Measurements from ENCODE around the gene L3MBTL4. TPM values are rescaled to one million over a fixed set of nuclear protein-coding genes. Genes with fewer than 3 reads are reported as not detected.

Gene L3MBTL4
- total and polyA plus RNA-seq, 7 donors, result 1.2 to 5.7 (median 3.4) TPM

- H3K27ac ChIP-seq, result no peak overlapping the region
- H3K9me3 ChIP-seq, result no peaks in the 10 kb centered on the region
- no peaks in the 10 kb centered on the region for H3K27me3 ChIP-seq
- intact Hi-C loops (cut with DNase I), result no loop called here
- DNase-seq, result no peak
- no peaks in the 10 kb centered on the region for H3K36me3 ChIP-seq
- TF ChIP-seq EP300 (IDR thresholded peaks at IDR 0.05), result no peak
- TF ChIP-seq POLR2A (IDR thresholded peaks at IDR 0.05), result no peak
- TF ChIP-seq, protein P1, sequence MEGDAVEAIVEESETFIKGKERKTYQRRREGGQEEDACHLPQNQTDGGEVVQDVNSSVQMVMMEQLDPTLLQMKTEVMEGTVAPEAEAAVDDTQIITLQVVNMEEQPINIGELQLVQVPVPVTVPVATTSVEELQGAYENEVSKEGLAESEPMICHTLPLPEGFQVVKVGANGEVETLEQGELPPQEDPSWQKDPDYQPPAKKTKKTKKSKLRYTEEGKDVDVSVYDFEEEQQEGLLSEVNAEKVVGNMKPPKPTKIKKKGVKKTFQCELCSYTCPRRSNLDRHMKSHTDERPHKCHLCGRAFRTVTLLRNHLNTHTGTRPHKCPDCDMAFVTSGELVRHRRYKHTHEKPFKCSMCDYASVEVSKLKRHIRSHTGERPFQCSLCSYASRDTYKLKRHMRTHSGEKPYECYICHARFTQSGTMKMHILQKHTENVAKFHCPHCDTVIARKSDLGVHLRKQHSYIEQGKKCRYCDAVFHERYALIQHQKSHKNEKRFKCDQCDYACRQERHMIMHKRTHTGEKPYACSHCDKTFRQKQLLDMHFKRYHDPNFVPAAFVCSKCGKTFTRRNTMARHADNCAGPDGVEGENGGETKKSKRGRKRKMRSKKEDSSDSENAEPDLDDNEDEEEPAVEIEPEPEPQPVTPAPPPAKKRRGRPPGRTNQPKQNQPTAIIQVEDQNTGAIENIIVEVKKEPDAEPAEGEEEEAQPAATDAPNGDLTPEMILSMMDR (IDR thresholded peaks at IDR 0.05), result no peak
- no peak for TF ChIP-seq POLR2AphosphoS5 (IDR thresholded peaks at IDR 0.05)
- H3K4me1 ChIP-seq, result peaks cover 0 to 3% (median 0%) of the 10 kb centered on the region in 4 donors
- H3K4me3 ChIP-seq, result no peak overlapping the region
Observed at GRCh38 chr18:6352275-6352674, 62.4 kb downstream of the L3MBTL4 start.

- Histone ChIP-seq H3K27ac (no peak overlapping the region), H3K9me3 (peaks cover 0 to 13% (median 8%) of the 10 kb centered on the region in 4 donors), H3K36me3 (no peaks in the 10 kb centered on the region), H3K4me3 (no peak overlapping the region), H3K4me1 (no peaks in the 10 kb centered on the region), H3K27me3 (no peaks in the 10 kb centered on the region)
- intact Hi-C loops (cut with DNase I), result no loop called here
- no peak for DNase-seq
- TF ChIP-seq POLR2A (IDR thresholded peaks at IDR 0.05) (no peak), EP300 (IDR thresholded peaks at IDR 0.05) (no peak)
- TF ChIP-seq, protein P1 (IDR thresholded peaks at IDR 0.05), result no peak
- 88 to 89% methylated on average over 2 of the region's 2 CpGs for WGBS, 2 donors
Observed at GRCh38 chr18:6342990-6343389, 71.7 kb downstream of the L3MBTL4 start.

- Histone ChIP-seq H3K4me3 (no peak overlapping the region), H3K9me3 (peaks cover 0 to 13% (median 8%) of the 10 kb centered on the region in 4 donors), H3K27me3 (no peaks in the 10 kb centered on the region), H3K4me1 (no peaks in the 10 kb centered on the region), H3K27ac (no peak overlapping the region), H3K36me3 (no peaks in the 10 kb centered on the region)
- TF ChIP-seq, protein P1 (IDR thresholded peaks at IDR 0.05), result no peak
- no peak for TF ChIP-seq POLR2A (IDR thresholded peaks at IDR 0.05)
- no peak for TF ChIP-seq EP300 (IDR thresholded peaks at IDR 0.05)
- no peak for TF ChIP-seq POLR2AphosphoS5 (IDR thresholded peaks at IDR 0.05)
- intact Hi-C loops (cut with DNase I), result no loop called here
- no peak for DNase-seq
Observed at GRCh38 chr18:6341709-6342108, 73.0 kb downstream of the L3MBTL4 start.

DNA sequence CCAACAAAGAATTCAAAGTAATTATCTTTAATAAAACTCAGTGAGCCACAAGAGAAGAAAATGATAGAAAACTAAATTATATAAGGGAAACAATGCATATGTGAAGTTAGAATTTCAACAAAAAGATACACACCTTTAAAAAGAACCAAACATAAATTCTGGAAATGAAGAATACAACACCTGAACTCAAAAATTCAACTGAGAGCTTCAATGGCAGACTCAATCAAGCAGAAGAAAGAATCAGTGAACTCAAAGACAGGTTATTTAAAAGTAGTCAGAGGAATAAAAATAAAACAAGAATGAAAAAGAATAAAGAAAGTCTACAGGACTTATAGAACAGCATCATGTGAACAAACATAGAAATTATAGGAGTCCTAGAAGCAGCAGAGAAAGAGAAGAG is 73.4 kb downstream of the L3MBTL4 start:
- DNase-seq, result no peak
- intact Hi-C loops (cut with DNase I), result no loop called here
- H3K9me3 ChIP-seq, result peaks cover 0 to 13% (median 8%) of the 10 kb centered on the region in 4 donors
- H3K4me3 ChIP-seq, result no peak overlapping the region
- no peaks in the 10 kb centered on the region for H3K36me3 ChIP-seq
- TF ChIP-seq POLR2A (IDR thresholded peaks at IDR 0.05) (no peak), POLR2AphosphoS5 (IDR thresholded peaks at IDR 0.05) (no peak), EP300 (IDR thresholded peaks at IDR 0.05) (no peak)
- TF ChIP-seq, protein P1 (IDR thresholded peaks at IDR 0.05), result no peak
- H3K27me3 ChIP-seq, result no peaks in the 10 kb centered on the region
- no peak overlapping the region for H3K27ac ChIP-seq
- no peaks in the 10 kb centered on the region for H3K4me1 ChIP-seq

- WGBS, 2 donors, result 88 to 94% methylated on average over 1 of the region's 1 CpG
- no peak for DNase-seq
- intact Hi-C loops (cut with DNase I), result no loop called here
- H3K4me3 ChIP-seq, result no peak overlapping the region
- H3K27ac ChIP-seq, result no peak overlapping the region
- peaks cover 0 to 13% (median 8%) of the 10 kb centered on the region in 4 donors for H3K9me3 ChIP-seq
- no peaks in the 10 kb centered on the region for H3K36me3 ChIP-seq
- TF ChIP-seq, protein P1 (IDR thresholded peaks at IDR 0.05), result no peak
- TF ChIP-seq POLR2A (IDR thresholded peaks at IDR 0.05), result no peak
- TF ChIP-seq POLR2AphosphoS5 (IDR thresholded peaks at IDR 0.05), result no peak
- no peak for TF ChIP-seq EP300 (IDR thresholded peaks at IDR 0.05)
- no peaks in the 10 kb centered on the region for H3K27me3 ChIP-seq
- H3K4me1 ChIP-seq, result no peaks in the 10 kb centered on the region
Observed at GRCh38 chr18:6340121-6340520, 74.6 kb downstream of the L3MBTL4 start.

All from sigmoid colon (tissue), 7 donors.